Aorta (tissue), 5 donors: ENCODE measurements around the gene NOM1. TPM values are rescaled to one million over a fixed set of nuclear protein-coding genes. Genes with fewer than 3 reads are reported as not detected.
A peak's percentile ranks its signal among the peaks of the same experiment; 100 is the strongest.

Experiments used
- ATAC-seq: fragments of 200-7000 bp; cut with Tn5 transposase; one replicate; pipeline ENCODE4 v1.9.1; 2022; ENCODE audit warnings: moderate library complexity; ENCODE audit not compliant: low FRiP score
- DNase-seq, 2 donors: peaks; one replicate each; pipeline ENCODE4 v3.0.0-alpha.2; 2020
- H3K27ac ChIP-seq, 2 donors: one replicate each; pipeline ENCODE4 v1.5.1; 2013; ENCODE audit warnings: low read length in 2 of 2, mild to moderate bottlenecking in 2 of 2, moderate library complexity in 2 of 2, control low read depth in 1 of 2, inconsistent platforms in 1 of 2, low read depth in 1 of 2
- H3K27me3 ChIP-seq, 2 donors: one replicate each; pipeline ENCODE4 v1.6.1; 2013; ENCODE audit warnings: control low read depth in 1 of 2, low read length in 1 of 2, mild to moderate bottlenecking in 1 of 2, moderate library complexity in 1 of 2; ENCODE audit not compliant: insufficient read depth in 2 of 2, control insufficient read depth in 1 of 2
- H3K36me3 ChIP-seq, 2 donors: one replicate each; pipeline ENCODE4 v1.6.1; 2013; ENCODE audit warnings: control low read depth in 1 of 2, low read length in 1 of 2, mild to moderate bottlenecking in 1 of 2; ENCODE audit not compliant: insufficient read depth in 2 of 2, control insufficient read depth in 1 of 2
- H3K4me1 ChIP-seq, 2 donors: one replicate each; pipeline ENCODE4 v1.6.1; 2013; ENCODE audit warnings: low read length in 2 of 2, control low read depth in 1 of 2, mild to moderate bottlenecking in 1 of 2, moderate library complexity in 1 of 2; ENCODE audit not compliant: insufficient read depth in 2 of 2, control insufficient read depth in 1 of 2
- H3K4me3 ChIP-seq, 2 donors: one replicate each; pipeline ENCODE4 v1.5.1; 2013; ENCODE audit warnings: low read length in 2 of 2, control low read depth in 1 of 2, mild to moderate bottlenecking in 1 of 2
- H3K9me3 ChIP-seq: one replicate; pipeline ENCODE4 v1.6.1; 2013; ENCODE audit warnings: mild to moderate bottlenecking, low read length; ENCODE audit not compliant: control insufficient read depth
- WGBS, 2 donors: extraction: QIAGEN DNeasy Blood & Tissue Kit; methylation state at CpG; one replicate each; pipeline ENCODE4 v1.1.7; 2013; 5-methylcytosine and 5-hydroxymethylcytosine counted together
- intact Hi-C, 2 donors: fragments of 100-400 bp; cut with DNase I; formaldehyde crosslinking; loops; one replicate each; pipeline versions ENCODE4 v1.14.2 to v1.15.0; 2022
- polyA plus RNA-seq, 2 donors: library from polyadenylated mRNA; stranded (reverse); fragments of 200-250 nt; gene quantifications; one replicate each; pipeline ENCODE4 v1.2.3, GENCODE V29; 2013
- total RNA-seq, 2 donors: library from RNA; stranded (reverse); fragmentation: NEBNext Ultra II Directional; extraction: Animal tissue kit (Norgen Biotek cat#: 25700); gene quantifications; one replicate each; pipeline ENCODE4 v1.2.1, GENCODE V29; 2021
- donor health status: healthy with polysubstance abuse.
- donor health status: Bipolar disorder and iron deficiency.
- donor health status: DM: no; HTN: no; CAD: no.
- donor health status: DM: no; HTN: no; CAD: no.
- donor health status: DM: yes; HTN: yes; CAD: no.

Gene NOM1
- total and polyA plus RNA-seq, 4 donors = 4.6 to 23.5 (median 14.9) TPM

GRCh38 chr7:156998988-156999957 is 49.8 kb downstream of the NOM1 start:
- H3K27me3 ChIP-seq = no peaks in the 10 kb centered on the region
- DNase-seq = peak in 1 of 2 donors; percentile 74

GRCh38 chr7:156999958-157000726 is 50.6 kb downstream of the NOM1 start:
- DNase-seq (no peak), ATAC-seq (no peak)
- intact Hi-C loops = no loop called here
- 1 to 2% methylated on average over 62 to 75 of the region's 75 CpGs for WGBS, 2 donors
- Histone ChIP-seq H3K36me3 (no peaks in the 10 kb centered on the region), H3K27ac (no peak overlapping the region), H3K4me1 (no peaks in the 10 kb centered on the region), H3K4me3 (peak overlapping the region; percentile 31 to 37), H3K9me3 (peaks cover 4% of the 10 kb centered on the region), H3K27me3 (no peaks in the 10 kb centered on the region)

More at GRCh38 chr7:156998988-156999957, 49.8 kb downstream of the NOM1 start:
- H3K36me3 ChIP-seq = no peaks in the 10 kb centered on the region
- no peaks in the 10 kb centered on the region for H3K4me1 ChIP-seq
- no peak overlapping the region for H3K27ac ChIP-seq
- intact Hi-C loops = no loop called here
- WGBS, 2 donors = 22% methylated on average over 47 to 57 of the region's 57 CpGs
- no peak for ATAC-seq
- H3K4me3 ChIP-seq = peak overlapping the region; percentile 31 to 37
- peaks cover 4% of the 10 kb centered on the region for H3K9me3 ChIP-seq

DNA sequence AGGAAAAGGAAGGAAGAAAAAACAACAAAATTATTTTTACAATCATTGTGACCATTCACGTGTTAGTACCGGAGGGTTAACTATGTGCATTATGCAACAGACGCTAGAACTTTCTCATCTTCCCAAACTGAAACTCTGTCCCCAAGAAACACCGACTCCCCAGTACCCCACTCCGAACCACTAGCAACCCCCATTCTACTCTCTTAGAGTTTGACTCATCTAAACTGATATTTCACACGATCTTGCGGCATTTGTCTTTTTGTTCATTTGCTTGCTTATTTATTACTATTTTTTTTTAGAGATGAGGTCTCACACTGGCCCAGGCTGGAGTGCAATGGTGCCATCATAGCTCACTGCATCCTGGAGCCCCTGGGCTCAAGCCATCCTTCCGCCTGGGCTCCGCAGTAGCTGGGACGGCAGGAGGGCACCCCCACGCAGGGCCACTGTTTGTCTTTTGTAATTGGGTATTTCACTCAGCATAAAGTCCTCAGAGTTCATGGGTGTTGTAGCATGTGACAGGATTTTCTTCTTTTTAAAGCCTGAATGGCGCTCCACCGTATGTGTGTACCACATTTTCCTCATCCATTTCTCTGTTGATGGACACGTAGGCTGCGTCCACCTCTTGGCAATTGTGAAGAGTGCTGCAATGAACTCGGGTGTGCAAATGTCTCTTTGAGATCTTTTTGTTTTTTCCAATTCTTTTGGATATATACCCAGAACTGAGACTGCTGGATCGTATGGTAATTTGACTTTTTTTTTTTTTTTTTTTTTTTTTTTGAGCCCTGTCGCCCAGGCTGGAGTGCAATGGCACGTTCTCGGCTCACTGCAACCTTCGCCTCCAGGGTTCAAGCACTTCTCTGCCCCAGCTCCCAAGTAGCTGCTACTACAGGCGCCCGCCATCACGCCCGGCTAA is 51.5 kb downstream of the NOM1 start:
- Histone ChIP-seq H3K4me3 (peak overlapping the region in 1 of 2 donors; percentile 20), H3K36me3 (no peaks in the 10 kb centered on the region), H3K4me1 (no peaks in the 10 kb centered on the region), H3K27me3 (no peaks in the 10 kb centered on the region), H3K9me3 (peaks cover 4% of the 10 kb centered on the region), H3K27ac (no peak overlapping the region)
- 11 to 14% methylated on average over 25 of the region's 25 CpGs for WGBS, 2 donors
- DNase-seq (no peak), ATAC-seq (no peak)
- intact Hi-C loops = no loop called here

DNA sequence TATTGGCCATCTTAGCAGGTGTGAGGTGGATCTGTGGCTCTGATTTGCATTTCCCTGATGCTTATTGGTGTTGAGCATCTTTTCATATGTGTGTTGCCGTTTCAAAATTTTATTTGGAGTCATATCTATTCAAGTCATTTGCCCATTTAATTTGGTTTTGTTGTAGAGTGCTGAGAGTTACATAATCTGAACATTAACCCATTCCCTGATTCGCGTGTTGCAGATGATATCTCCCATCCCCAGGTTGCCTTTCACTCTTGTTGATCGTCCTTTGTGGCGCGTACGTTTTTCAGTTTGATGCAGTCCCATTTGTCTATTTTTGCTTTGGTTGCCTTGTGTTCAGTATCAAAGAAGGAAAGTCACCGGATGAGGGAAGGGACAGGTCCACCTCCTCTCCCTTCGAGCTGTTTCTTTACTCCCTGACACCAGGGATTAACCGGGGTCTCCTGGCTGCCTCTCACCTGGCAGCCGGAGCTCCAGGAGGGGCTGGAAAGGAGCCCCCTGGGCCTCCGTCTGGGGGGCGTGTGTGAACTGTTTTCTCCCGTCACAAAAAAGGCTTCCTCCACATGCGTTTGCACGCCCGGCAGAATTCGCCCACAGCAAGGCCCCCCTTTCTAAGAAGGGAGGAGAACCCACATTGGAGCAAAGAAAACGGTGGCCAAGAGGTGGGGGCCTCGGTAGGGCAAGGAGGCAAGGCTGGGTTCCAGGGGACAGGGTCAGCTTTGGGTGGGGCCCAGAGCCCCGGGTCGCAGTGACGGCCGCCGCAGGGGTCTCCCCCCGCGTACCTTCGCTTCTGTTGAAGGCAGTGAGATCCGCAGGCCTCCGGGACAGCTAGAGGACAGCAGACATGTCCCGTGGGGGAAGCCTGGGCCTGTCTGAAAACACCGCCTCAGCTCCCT is 52.7 kb downstream of the NOM1 start:
- peaks cover 2% of the 10 kb centered on the region for H3K9me3 ChIP-seq
- DNase-seq (no peak), ATAC-seq (no peak)
- H3K27ac ChIP-seq = no peak overlapping the region
- no peaks in the 10 kb centered on the region for H3K27me3 ChIP-seq
- intact Hi-C loops = no loop called here
- 6 to 8% methylated on average over 32 of the region's 32 CpGs for WGBS, 2 donors
- H3K36me3 ChIP-seq = no peaks in the 10 kb centered on the region
- H3K4me1 ChIP-seq = no peaks in the 10 kb centered on the region
- no peak overlapping the region for H3K4me3 ChIP-seq

GRCh38 chr7:157002819-157003421 is 53.4 kb downstream of the NOM1 start:
- Histone ChIP-seq H3K9me3 (no peaks in the 10 kb centered on the region), H3K4me1 (no peaks in the 10 kb centered on the region), H3K27ac (no peak overlapping the region), H3K4me3 (no peak overlapping the region), H3K36me3 (no peaks in the 10 kb centered on the region), H3K27me3 (no peaks in the 10 kb centered on the region)
- DNase-seq = no peak
- ATAC-seq = no peak
- 9% methylated on average over 40 to 47 of the region's 47 CpGs for WGBS, 2 donors
- intact Hi-C loops = no loop called here

DNA sequence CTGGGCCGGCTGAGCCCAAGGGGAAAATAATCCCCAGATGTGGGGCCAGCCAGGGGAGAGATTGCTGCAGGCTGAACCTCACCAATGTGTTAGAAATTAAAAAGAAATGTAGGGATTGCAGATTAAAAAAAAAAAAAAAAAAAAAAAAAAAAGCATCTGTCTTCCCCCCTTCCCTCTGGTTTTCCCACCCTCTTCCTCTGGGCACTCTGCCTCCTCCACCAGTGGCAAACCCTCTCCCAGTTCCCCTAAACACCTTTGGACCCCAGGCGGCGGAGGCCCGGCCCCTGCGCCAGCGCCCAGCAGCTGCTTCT is 53.9 kb downstream of the NOM1 start:
- 15 to 16% methylated on average over 6 of the region's 6 CpGs for WGBS, 2 donors
- Histone ChIP-seq H3K27ac (no peak overlapping the region), H3K27me3 (no peaks in the 10 kb centered on the region), H3K9me3 (no peaks in the 10 kb centered on the region), H3K4me1 (no peaks in the 10 kb centered on the region), H3K36me3 (no peaks in the 10 kb centered on the region), H3K4me3 (no peak overlapping the region)
- no peak for DNase-seq
- intact Hi-C loops = no loop called here
- ATAC-seq = no peak

DNA sequence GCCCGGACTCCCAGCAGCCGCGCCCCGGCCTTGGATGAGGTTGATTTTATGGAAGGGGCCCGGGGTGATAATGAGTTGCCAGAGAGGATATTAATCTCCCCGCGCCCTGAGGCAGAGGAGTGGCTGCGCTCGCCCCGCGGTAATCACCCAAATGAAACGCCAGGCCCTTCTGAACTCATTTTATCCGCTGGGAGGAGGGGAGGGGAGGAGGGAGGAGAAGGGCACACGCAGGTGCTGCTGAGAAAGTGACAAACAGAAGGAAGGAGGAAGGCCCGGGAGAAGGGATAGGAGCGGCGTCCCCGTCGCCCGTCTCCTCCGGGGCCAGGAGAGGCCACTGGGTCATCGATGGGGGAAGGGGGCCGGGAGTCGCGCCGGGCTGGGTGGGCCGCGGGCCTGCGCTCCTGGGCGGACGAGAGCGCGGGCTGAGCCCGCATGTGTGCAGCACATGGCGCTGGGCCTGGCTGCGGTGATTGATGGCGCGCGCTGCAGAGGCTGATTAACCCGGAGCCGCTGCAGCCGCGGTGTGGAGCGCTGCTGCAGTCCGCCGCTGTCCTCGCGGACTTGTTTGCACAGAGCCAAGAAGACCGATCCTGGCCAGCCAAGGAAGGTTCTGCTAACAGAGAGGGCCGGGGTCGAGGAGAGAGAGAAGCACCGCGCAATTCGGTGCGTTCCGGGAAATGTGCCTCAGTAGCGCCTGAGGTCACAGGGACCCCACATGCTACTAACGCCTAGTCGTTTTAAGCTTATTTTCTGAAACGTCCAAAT is 54.4 kb downstream of the NOM1 start:
- Histone ChIP-seq H3K27ac (no peak overlapping the region), H3K9me3 (no peaks in the 10 kb centered on the region), H3K36me3 (no peaks in the 10 kb centered on the region), H3K4me3 (no peak overlapping the region), H3K27me3 (no peaks in the 10 kb centered on the region), H3K4me1 (no peaks in the 10 kb centered on the region)
- intact Hi-C loops = no loop called here
- DNase-seq (peak in 1 of 2 donors; percentile 74), ATAC-seq (no peak)
- WGBS, 2 donors = 2 to 3% methylated on average over 45 to 60 of the region's 60 CpGs
